ENCODE results near the gene XYLT1.

DNA sequence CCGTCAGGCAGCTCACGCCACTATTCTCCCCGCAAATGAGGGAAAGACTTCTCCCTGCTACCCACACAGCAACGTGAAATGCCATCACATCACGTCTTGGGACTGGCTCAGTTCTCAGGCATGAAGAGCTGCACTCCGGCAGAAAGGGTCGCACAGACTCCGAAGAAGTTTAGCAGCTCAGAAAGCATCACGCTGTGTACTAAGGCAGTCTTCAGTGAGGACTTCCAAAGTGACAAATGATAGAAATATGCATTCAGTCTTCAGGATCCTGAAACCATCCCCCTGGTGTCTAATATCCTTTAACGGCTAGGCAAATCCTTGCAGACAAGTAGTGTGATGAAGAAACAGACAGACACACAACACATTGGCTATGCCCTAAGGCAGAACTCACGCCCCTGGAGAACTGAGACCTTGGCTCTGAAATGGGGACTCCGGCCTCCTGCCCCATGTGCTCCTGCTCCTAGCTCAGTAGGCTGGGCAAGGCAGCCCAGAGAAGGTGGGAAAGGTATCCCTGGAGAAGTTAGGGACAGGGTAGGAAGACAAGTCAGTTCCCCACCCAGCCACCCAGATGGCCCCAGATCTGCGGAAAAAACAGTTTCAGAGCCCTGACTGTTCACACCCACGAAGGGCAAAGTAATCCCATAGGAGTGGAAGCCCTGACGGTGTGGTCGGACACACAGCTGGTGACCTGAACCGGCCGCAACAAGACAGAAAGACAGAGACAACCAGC is 1.6 kb downstream of the XYLT1 start:
- TF ChIP-seq, protein P1, sequence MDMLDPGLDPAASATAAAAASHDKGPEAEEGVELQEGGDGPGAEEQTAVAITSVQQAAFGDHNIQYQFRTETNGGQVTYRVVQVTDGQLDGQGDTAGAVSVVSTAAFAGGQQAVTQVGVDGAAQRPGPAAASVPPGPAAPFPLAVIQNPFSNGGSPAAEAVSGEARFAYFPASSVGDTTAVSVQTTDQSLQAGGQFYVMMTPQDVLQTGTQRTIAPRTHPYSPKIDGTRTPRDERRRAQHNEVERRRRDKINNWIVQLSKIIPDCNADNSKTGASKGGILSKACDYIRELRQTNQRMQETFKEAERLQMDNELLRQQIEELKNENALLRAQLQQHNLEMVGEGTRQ (IDR thresholded peaks at IDR 0.05; ENCODE audit: borderline replicate concordance, low read depth, low read length) = no peak
- TF ChIP-seq, protein P2, sequence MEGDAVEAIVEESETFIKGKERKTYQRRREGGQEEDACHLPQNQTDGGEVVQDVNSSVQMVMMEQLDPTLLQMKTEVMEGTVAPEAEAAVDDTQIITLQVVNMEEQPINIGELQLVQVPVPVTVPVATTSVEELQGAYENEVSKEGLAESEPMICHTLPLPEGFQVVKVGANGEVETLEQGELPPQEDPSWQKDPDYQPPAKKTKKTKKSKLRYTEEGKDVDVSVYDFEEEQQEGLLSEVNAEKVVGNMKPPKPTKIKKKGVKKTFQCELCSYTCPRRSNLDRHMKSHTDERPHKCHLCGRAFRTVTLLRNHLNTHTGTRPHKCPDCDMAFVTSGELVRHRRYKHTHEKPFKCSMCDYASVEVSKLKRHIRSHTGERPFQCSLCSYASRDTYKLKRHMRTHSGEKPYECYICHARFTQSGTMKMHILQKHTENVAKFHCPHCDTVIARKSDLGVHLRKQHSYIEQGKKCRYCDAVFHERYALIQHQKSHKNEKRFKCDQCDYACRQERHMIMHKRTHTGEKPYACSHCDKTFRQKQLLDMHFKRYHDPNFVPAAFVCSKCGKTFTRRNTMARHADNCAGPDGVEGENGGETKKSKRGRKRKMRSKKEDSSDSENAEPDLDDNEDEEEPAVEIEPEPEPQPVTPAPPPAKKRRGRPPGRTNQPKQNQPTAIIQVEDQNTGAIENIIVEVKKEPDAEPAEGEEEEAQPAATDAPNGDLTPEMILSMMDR (IDR thresholded peaks at IDR 0.05) = 0 out of 2 replicates have a peak, but pooled peaks have one; percentile 6
- TF ChIP-seq FOSL2 (IDR thresholded peaks at IDR 0.05; ENCODE audit: borderline replicate concordance, low read depth) = peak; percentile 19; the same call in 1 of the 2 replicates
- no peak for TF ChIP-seq MAX (IDR thresholded peaks at IDR 0.05; ENCODE audit: low read depth)
- TF ChIP-seq POLR2AphosphoS5 (IDR thresholded peaks at IDR 0.05; ENCODE audit: low read depth, low read length) = no peak

Data from SK-N-SH (cell line).